ENCODE results near the gene CHCHD3. TPM values are rescaled to one million over a fixed set of nuclear protein-coding genes. Genes with fewer than 3 reads are reported as not detected.

Gene CHCHD3
- polyA plus RNA-seq, 2 of the 4 experiments (the other 2 are of a cell fraction), result 96.7 to 139 TPM

- no peak overlapping the region for H3K27ac ChIP-seq
- no peak overlapping the region for H3K4me2 ChIP-seq
- no peak overlapping the region for H3K4me3 ChIP-seq
- TF ChIP-seq RAD21 (conservative IDR thresholded peaks at IDR 0.05 in 1 of 2, IDR thresholded peaks at IDR 0.05 in 1 of 2), result no peak
- TF ChIP-seq EP300 (IDR thresholded peaks at IDR 0.05), result no peak
- no peak for TF ChIP-seq HDAC2 (IDR thresholded peaks at IDR 0.05)
- TF ChIP-seq SREBF2 (IDR thresholded peaks at IDR 0.05), result no peak
- TF ChIP-seq JUNB (IDR thresholded peaks at IDR 0.05), result no peak
- no peak for TF ChIP-seq CHD4 (IDR thresholded peaks at IDR 0.05; ENCODE audit: borderline replicate concordance)
- TF ChIP-seq, protein P1, sequence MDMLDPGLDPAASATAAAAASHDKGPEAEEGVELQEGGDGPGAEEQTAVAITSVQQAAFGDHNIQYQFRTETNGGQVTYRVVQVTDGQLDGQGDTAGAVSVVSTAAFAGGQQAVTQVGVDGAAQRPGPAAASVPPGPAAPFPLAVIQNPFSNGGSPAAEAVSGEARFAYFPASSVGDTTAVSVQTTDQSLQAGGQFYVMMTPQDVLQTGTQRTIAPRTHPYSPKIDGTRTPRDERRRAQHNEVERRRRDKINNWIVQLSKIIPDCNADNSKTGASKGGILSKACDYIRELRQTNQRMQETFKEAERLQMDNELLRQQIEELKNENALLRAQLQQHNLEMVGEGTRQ (IDR thresholded peaks at IDR 0.05), result no peak
- no peak for TF ChIP-seq CBX2 (IDR thresholded peaks at IDR 0.05; ENCODE audit: borderline replicate concordance, low read depth)
- TF ChIP-seq RCOR1 (IDR thresholded peaks at IDR 0.05; ENCODE audit: low read depth, low read length), result no peak
- TF ChIP-seq KDM5A (IDR thresholded peaks at IDR 0.05), result no peak
- TF ChIP-seq SMC3 (IDR thresholded peaks at IDR 0.05), result no peak
- TF ChIP-seq MYC (IDR thresholded peaks at IDR 0.05; ENCODE audit: borderline replicate concordance, low read length), result no peak
- no peak for TF ChIP-seq CBX8 (IDR thresholded peaks at IDR 0.05)
- WGBS (ENCODE audit: missing lambda C conversion rate), result 93% methylated on average over 1 of the region's 1 CpG
- ChIA-PET POLR2A (no interaction called here), CTCF (interaction anchor here (1.4 kb wide), 1 partner anchor 1088 kb away, joined by 4 read pairs; no protein-coding TSS in a partner anchor)
- no peaks in the 10 kb centered on the region for H3K4me1 ChIP-seq
- ATAC-seq (no peak), FAIRE-seq (no peak), DNase-seq (ENCODE audit: low read depth in 1 of 2, low spot score in 1 of 2) (no peak)
- no peaks in the 10 kb centered on the region for H3K9me3 ChIP-seq
These were observed 134.9 kb downstream of the CHCHD3 start for GRCh38 chr7:132947011-132947410.

DNA sequence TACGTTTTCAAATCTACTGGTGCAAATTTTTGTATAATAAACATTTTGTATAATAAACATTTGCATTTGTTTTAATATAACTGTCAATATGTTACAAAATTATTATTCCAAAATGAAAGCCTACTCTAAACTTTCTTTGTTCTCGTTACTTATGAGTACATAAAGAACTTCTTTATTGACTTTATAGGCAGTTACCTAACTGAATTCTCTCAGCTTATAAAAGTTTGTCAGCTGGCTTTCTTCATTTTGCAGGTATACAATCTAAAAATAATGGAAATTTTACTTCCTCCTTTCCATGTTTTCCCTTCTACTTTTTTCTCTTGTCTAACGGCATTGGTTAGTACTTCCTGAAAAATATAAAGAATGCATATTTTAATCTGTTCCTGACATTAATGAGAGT, 137.1 kb downstream of the CHCHD3 start:
- 92% methylated on average over 3 of the region's 3 CpGs for WGBS (ENCODE audit: missing lambda C conversion rate)
- Histone ChIP-seq H3K9me3 (no peaks in the 10 kb centered on the region), H3K27ac (no peak overlapping the region), H3K4me3 (no peak overlapping the region), H3K4me1 (no peaks in the 10 kb centered on the region), H3K4me2 (no peak overlapping the region)
- ATAC-seq (no peak), DNase-seq (ENCODE audit: low read depth in 1 of 2, low spot score in 1 of 2) (no peak), FAIRE-seq (no peak)
- TF ChIP-seq HOXB13 (CRISPR knock-in tag; IDR thresholded peaks at IDR 0.05; ENCODE audit: low read depth), result no peak
- no peak for TF ChIP-seq EHMT2 (IDR thresholded peaks at IDR 0.05; ENCODE audit: low read depth)
- TF ChIP-seq PBX3 (IDR thresholded peaks at IDR 0.05), result no peak
- TF ChIP-seq MAZ (IDR thresholded peaks at IDR 0.05; ENCODE audit: borderline replicate concordance, low read depth, low read length), result no peak
- TF ChIP-seq CEBPB (IDR thresholded peaks at IDR 0.05), result no peak
- TF ChIP-seq ELK1 (IDR thresholded peaks at IDR 0.05; ENCODE audit: low read depth, low read length), result no peak
- no peak for TF ChIP-seq CBX8 (IDR thresholded peaks at IDR 0.05)
- TF ChIP-seq, protein P2, sequence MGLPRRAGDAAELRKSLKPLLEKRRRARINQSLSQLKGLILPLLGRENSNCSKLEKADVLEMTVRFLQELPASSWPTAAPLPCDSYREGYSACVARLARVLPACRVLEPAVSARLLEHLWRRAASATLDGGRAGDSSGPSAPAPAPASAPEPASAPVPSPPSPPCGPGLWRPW (IDR thresholded peaks at IDR 0.05), result no peak
- TF ChIP-seq EP300 (IDR thresholded peaks at IDR 0.05), result no peak
- TF ChIP-seq NR3C1 (IDR thresholded peaks at IDR 0.05), result no peak
- TF ChIP-seq HOXA7 (CRISPR knock-in tag; IDR thresholded peaks at IDR 0.05), result no peak
- no peak for TF ChIP-seq HDAC2 (IDR thresholded peaks at IDR 0.05)
- TF ChIP-seq RCOR1 (IDR thresholded peaks at IDR 0.05; ENCODE audit: low read depth, low read length), result no peak
- TF ChIP-seq ATOH8 (CRISPR knock-in tag; IDR thresholded peaks at IDR 0.05; ENCODE audit: low read depth), result no peak
- no peak for TF ChIP-seq KDM5A (IDR thresholded peaks at IDR 0.05)
- no peak for TF ChIP-seq ESRRA (IDR thresholded peaks at IDR 0.05; ENCODE audit: borderline replicate concordance, low read length)
- CTCF ChIA-PET, result no interaction called here
- POLR2A ChIA-PET, result no interaction called here
